HG03060 (cell line): Measurements from ENCODE around the gene EIF3I.
"Not testable (repeated sequence)": the region's sequence is repeated elsewhere in the genome, so short reads cannot be mapped to it uniquely, and the experiment has no call there.

Experiments
- ATAC-seq: cut with Tn5 transposase; IDR thresholded peaks from one replicate; pipeline ENCODE4 v1.9.1; 2021; ENCODE audit warnings: low read depth, moderate number of reproducible peaks; ENCODE audit not compliant: unreplicated experiment

EIF3I gene

GRCh38 chr1:32257227-32257508 lies 35.0 kb downstream of the EIF3I start:
- no peak for ATAC-seq

GRCh38 chr1:32263236-32263593 lies 41.0 kb downstream of the EIF3I start:
- not testable (repeated sequence) for ATAC-seq

GRCh38 chr1:32263744-32264143 lies 41.5 kb downstream of the EIF3I start:
- ATAC-seq = no peak

DNA sequence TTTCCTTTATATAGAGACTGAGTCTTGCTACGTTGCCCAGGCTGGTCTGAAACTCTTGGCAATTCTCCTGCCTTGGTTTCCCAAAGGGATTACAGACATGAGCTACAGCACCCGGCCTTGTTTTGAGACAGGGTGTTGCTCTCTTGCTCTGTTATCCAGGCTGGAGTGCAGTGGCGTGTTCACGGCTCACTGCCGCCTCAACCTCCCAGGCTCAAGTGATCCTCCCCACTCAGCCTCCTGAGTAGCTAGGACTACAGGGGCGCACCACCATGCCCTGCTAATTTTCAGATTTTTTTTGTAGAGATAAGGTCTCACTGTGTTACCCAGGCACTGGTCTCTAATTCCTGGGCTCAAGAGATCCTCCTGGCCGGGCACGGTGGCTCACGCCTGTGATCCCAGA lies 43.6 kb downstream of the EIF3I start:
- ATAC-seq = no peak

DNA sequence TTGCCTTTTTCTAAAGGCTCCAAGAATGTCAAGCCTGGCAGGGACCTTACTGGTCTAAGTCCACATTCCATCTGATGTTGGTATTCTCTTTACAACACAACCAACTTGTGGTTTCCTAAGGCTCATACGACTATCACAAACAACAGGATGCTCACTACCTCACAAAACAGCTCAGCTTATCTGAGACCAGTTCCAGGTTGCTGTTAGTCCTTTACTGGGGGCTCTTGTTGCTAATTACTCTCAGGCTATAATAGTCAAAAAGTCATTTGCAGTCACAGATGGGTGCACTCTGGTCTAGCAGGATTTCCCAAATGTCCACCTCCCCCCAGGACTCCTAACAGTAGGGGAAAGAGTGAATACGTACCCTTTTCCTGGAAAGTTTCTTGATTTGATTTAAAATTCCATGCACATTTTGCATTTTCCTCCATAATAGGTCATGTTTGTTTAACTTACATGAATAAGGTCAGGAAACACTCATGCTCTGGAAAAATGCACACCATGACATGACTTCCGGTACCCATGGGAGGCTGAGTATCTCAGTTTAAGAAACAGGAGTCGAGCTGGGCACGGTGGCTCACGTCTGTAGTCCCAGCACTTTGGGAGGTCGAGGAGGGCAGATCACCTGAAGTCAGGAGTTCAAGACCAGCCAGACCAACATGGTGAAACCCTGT lies 44.8 kb downstream of the EIF3I start:
- no peak for ATAC-seq

DNA sequence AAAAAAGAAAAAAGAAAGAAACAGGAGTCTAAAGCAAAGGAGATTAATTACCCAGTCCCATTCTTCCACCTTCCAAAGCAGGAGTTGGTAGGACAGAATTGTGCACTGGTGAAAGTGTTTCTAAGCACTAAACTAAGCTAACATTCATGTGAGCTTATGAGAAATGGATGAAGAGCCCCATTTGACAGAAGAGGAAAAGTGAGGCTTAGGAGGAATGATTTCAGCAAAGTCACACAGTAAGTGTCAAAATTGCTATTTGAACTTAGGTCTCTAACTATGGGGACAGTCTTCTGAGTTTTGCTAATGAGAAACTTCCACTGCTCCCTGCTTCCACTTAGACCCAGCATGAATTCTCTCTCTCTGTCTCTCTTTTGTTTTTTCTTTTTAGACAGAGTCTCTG lies 47.5 kb downstream of the EIF3I start:
- ATAC-seq = no peak

DNA sequence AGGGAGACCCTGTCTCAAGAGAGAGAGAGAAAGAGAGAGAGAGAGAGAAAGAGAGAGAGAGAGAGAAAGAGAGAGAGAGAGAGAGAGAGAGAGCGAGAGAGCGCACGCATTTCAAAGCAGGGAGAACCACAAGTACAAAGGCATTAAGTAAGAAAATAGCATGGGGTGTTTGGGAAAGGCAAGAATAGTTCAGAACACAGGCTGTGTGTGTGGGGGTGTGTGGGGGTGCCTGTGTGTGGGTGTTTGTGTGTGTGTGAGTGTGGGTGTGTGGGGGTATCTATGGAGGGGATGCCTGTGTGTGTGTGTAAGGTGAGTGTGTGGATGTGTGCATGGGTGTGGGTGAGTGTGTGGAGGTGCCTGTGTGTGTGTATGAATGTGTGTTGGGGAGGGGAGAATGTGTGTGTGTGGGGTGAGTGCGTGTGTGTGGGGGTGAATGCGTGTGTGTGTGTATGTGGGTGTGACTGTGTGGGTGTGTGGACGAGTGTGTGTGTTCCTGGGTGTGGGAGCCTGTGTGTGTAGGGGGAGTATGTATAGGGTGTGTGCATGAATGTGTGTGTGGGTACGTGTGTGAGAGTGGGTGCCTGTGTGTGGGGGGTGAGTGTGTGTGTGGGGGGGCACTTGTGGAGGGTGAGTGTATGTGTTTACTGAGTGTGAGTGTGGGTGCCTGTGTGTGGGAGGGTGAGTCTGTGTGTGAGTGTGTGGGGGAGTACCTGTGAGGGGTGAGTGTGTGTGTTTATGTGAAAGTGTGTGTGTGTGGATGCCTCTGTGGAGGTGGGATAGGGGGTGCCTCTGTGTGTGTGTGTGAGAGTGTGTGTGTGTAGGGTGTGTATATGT lies 50.6 kb downstream of the EIF3I start:
- ATAC-seq = no peak

- no peak for ATAC-seq
These were observed 51.4 kb downstream of the EIF3I start for GRCh38 chr1:32273391-32274208.

GRCh38 chr1:32274646-32275340 lies 52.6 kb downstream of the EIF3I start:
- no peak for ATAC-seq

DNA sequence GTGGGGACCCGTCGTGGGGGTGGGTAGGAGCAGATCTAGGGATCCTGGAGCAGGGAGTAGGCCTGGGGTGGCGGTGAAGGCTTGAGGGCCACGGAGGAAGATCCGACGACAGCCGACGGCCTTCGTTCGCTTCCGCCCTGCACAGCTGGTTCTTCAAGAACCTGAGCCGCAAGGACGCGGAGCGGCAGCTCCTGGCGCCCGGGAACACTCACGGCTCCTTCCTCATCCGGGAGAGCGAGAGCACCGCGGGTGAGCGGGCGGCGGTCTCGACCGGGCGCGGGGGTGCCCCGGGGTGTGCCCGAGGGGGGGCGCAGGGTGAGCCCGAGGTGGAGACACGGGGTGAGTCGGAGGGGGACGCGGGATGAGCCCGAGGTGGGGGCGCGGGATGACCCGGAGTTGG lies 53.2 kb downstream of the EIF3I start:
- ATAC-seq = no peak

GRCh38 chr1:32276032-32276782 lies 54.0 kb downstream of the EIF3I start:
- no peak for ATAC-seq
